ENCODE results near the gene TFPI.

DNA sequence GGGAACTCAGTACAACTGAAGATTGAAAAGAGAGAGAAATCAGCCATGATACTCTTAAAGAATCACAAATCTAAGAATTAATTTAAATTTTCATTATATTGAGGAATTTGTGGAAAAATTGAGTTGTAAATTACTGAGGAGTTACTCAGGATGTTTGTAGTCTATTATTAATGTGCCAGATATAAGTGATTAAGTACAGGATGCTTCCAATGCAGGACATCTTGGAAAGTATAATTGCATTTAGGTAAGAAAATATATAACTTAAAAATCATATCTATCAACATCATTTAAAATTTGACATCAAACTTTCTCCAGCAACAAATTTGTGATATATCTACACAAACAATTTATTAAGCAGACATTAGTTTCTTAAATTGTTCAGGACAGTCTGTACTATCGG is 107.5 kb downstream of the TFPI start:
- TF ChIP-seq, protein P1, sequence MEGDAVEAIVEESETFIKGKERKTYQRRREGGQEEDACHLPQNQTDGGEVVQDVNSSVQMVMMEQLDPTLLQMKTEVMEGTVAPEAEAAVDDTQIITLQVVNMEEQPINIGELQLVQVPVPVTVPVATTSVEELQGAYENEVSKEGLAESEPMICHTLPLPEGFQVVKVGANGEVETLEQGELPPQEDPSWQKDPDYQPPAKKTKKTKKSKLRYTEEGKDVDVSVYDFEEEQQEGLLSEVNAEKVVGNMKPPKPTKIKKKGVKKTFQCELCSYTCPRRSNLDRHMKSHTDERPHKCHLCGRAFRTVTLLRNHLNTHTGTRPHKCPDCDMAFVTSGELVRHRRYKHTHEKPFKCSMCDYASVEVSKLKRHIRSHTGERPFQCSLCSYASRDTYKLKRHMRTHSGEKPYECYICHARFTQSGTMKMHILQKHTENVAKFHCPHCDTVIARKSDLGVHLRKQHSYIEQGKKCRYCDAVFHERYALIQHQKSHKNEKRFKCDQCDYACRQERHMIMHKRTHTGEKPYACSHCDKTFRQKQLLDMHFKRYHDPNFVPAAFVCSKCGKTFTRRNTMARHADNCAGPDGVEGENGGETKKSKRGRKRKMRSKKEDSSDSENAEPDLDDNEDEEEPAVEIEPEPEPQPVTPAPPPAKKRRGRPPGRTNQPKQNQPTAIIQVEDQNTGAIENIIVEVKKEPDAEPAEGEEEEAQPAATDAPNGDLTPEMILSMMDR (IDR thresholded peaks at IDR 0.05), result no peak
- TF ChIP-seq EP300 (IDR thresholded peaks at IDR 0.05) (no peak), POLR2A (IDR thresholded peaks at IDR 0.05) (no peak)

Measured in tibial nerve (tissue), 4 donors.